SK-N-SH (cell line): ENCODE results near the gene CCSER1. TPM values are rescaled to one million over a fixed set of nuclear protein-coding genes. Genes with fewer than 3 reads are reported as not detected.

Experiments
- CTCF ChIA-PET: fragments of 300-600, 350-600 bp; formaldehyde crosslinking; extraction: SDS; loops from one replicate; lab custom pipeline; 2021; lab: Yijun Ruan, JAX
- POLR2A ChIA-PET: fragments of 350-600 bp; sonication (Branson Sonifier 250); formaldehyde crosslinking; extraction: SDS; loops from one replicate; lab custom pipeline; 2020; ENCODE audit warnings: antibody characterized with exemption, inconsistent platforms; lab: Yijun Ruan, JAX
- DNase-seq: peaks from one replicate; pipeline ENCODE4 v3.0.0; 2012
- H2AFZ ChIP-seq: fragments of 200-600 bp; sonication (generic); 2 replicates; pipeline ENCODE4 v1.8.1; 2016; ENCODE audit warnings: antibody characterized with exemption, mild to moderate bottlenecking, low read depth
- H3F3A ChIP-seq: fragments of 200-600 bp; sonication (generic); replicated peaks from 2 replicates; pipeline ENCODE3; 2016; ENCODE audit warnings: antibody characterized with exemption, mild to moderate bottlenecking; ENCODE audit not compliant: insufficient read depth
- H3K27ac ChIP-seq, 2 experiments: fragments of 200-500 bp in 1 of 2; fragments of 200-600 bp in 1 of 2; sonication (Bioruptor generic) in 1 of 2; sonication (generic), shearing (Covaris generic) in 1 of 2; 2 replicates each; pipeline versions ENCODE4 v1.5.1 to v1.6.1; 2014 to 2016; ENCODE audit warnings: low read depth in 2 of 2, inconsistent platforms in 1 of 2, low read length in 1 of 2, mild to moderate bottlenecking in 1 of 2, mixed read lengths in 1 of 2
- H3K27me3 ChIP-seq: fragments of 200-600 bp; sonication (generic), shearing (Covaris generic); 2 replicates; pipeline ENCODE4 v1.6.1; 2016; ENCODE audit warnings: mixed run types; ENCODE audit not compliant: insufficient read depth
- H3K36me3 ChIP-seq, 2 experiments: fragments of 200-500 bp in 1 of 2; fragments of 200-600 bp in 1 of 2; sonication (Bioruptor generic) in 1 of 2; sonication (generic) in 1 of 2; replicated peaks in 1 of 2; 2 replicates each; pipeline versions ENCODE3 to v1.5.1; 2014 to 2016; ENCODE audit warnings: low read length in 1 of 2, mild to moderate bottlenecking in 1 of 2; ENCODE audit not compliant: insufficient read depth in 2 of 2, control insufficient read depth in 1 of 2
- H3K4me1 ChIP-seq, 2 experiments: fragments of 200-500 bp in 1 of 2; fragments of 200-600 bp in 1 of 2; sonication (Bioruptor generic) in 1 of 2; sonication (generic), shearing (Covaris generic) in 1 of 2; 2 replicates each; pipeline versions ENCODE4 v1.5.1 to v1.6.1; 2014 to 2016; ENCODE audit warnings: low read depth in 1 of 2, low read length in 1 of 2, mixed run types in 1 of 2; ENCODE audit not compliant: insufficient read depth in 2 of 2, control insufficient read depth in 1 of 2
- H3K4me2 ChIP-seq: fragments of 200-600 bp; sonication (generic), shearing (Covaris generic); 2 replicates; pipeline ENCODE4 v1.6.1; 2017; ENCODE audit warnings: mixed run types
- H3K4me3 ChIP-seq, 2 experiments: fragments of 200-500 bp in 1 of 2; fragments of 200-600 bp in 1 of 2; sonication (Bioruptor generic) in 1 of 2; sonication (generic), shearing (Covaris generic) in 1 of 2; 2 replicates each; pipeline versions ENCODE4 v1.5.1 to v1.8.1; 2014 to 2016; ENCODE audit warnings: low read depth in 2 of 2, inconsistent platforms in 1 of 2, low read length in 1 of 2, mild to moderate bottlenecking in 1 of 2, mixed read lengths in 1 of 2, moderate library complexity in 1 of 2
- H3K79me2 ChIP-seq: fragments of 200-600 bp; sonication (generic); 2 replicates; pipeline ENCODE4 v1.8.1; 2017; ENCODE audit warnings: mild to moderate bottlenecking; ENCODE audit not compliant: insufficient read depth
- H3K9ac ChIP-seq: fragments of 200-600 bp; sonication (generic); 2 replicates; pipeline ENCODE4 v1.6.1; 2017; ENCODE audit warnings: mixed run types
- H3K9me2 ChIP-seq: fragments of 200-600 bp; sonication (generic); 2 replicates; pipeline ENCODE4 v1.6.1; 2017; ENCODE audit warnings: mixed run types
- H3K9me3 ChIP-seq: fragments of 200-600 bp; sonication (generic); 2 replicates; pipeline ENCODE4 v1.6.1; 2017; ENCODE audit warnings: mixed run types, mild to moderate bottlenecking, moderate library complexity
- H4K20me1 ChIP-seq: fragments of 200-600 bp; sonication (generic); 2 replicates; pipeline ENCODE4 v1.6.1; 2017; ENCODE audit warnings: mild to moderate bottlenecking, mixed run types; ENCODE audit not compliant: insufficient read depth
- CHD2 ChIP-seq: fragments of 150-350 bp; IDR thresholded peaks from 2 replicates; pipeline ENCODE4 v1.6.1; 2018; ENCODE audit warnings: low read length; ENCODE audit not compliant: partially characterized antibody
- CTCF ChIP-seq: fragments of 200-600 bp; sonication (generic); IDR thresholded peaks from 2 replicates; pipeline ENCODE4 v1.6.1; 2017; ENCODE audit warnings: antibody characterized with exemption, mild to moderate bottlenecking, moderate library complexity
- EP300 ChIP-seq, 2 experiments: IDR thresholded peaks; 2 replicates each; pipeline versions ENCODE4 v1.4.0 to v1.6.1; 2012; ENCODE audit warnings: borderline replicate concordance in 1 of 2, low read depth in 1 of 2, low read length in 1 of 2
- EZH2phosphoT487 ChIP-seq: fragments of 200-600 bp; sonication (generic); IDR thresholded peaks from 2 replicates; pipeline ENCODE4 v1.6.1; 2017; ENCODE audit warnings: low read depth, mixed run types, mild to moderate bottlenecking, antibody characterized with exemption, moderate library complexity, borderline replicate concordance
- FOSL2 ChIP-seq: IDR thresholded peaks from 2 replicates; pipeline ENCODE4 v1.4.0; 2012; ENCODE audit warnings: low read depth, mild to moderate bottlenecking, moderate library complexity, borderline replicate concordance
- FOXJ3 ChIP-seq: sonication (generic); formaldehyde crosslinking; IDR thresholded peaks from 2 replicates; pipeline ENCODE4 v1.5.1; 2020; ENCODE audit warnings: mild to moderate bottlenecking, missing genetic modification reagents
- GABPA ChIP-seq: IDR thresholded peaks from 2 replicates; pipeline ENCODE4 v1.4.0; 2012; ENCODE audit warnings: low read depth, mild to moderate bottlenecking
- GATA2 ChIP-seq: sonication (generic); formaldehyde crosslinking; IDR thresholded peaks from 2 replicates; pipeline ENCODE4 v1.5.0; 2020; ENCODE audit warnings: mild to moderate bottlenecking, missing genetic modification reagents
- IRF3 ChIP-seq: fragments of 150-350 bp; IDR thresholded peaks from 2 replicates; pipeline ENCODE4 v1.6.1; 2016; ENCODE audit warnings: mild to moderate bottlenecking, low read depth, low read length
- JUND ChIP-seq: IDR thresholded peaks from 2 replicates; pipeline ENCODE4 v1.4.0; 2012
- MAX ChIP-seq: IDR thresholded peaks from 2 replicates; pipeline ENCODE4 v1.4.0; 2012; ENCODE audit warnings: low read depth
- MEF2A ChIP-seq: IDR thresholded peaks from 2 replicates; pipeline ENCODE4 v1.4.0; 2012; ENCODE audit warnings: low read depth, borderline replicate concordance
- PBX3 ChIP-seq: IDR thresholded peaks from 2 replicates; pipeline ENCODE4; 2012
- POLR2AphosphoS5 ChIP-seq: IDR thresholded peaks from 2 replicates; pipeline ENCODE4 v1.6.1; 2012; ENCODE audit warnings: low read depth, low read length
- REST ChIP-seq: IDR thresholded peaks from 2 replicates; pipeline ENCODE4 v1.6.1; 2012; ENCODE audit warnings: mild to moderate bottlenecking, low read depth, low read length, moderate library complexity
- SMC3 ChIP-seq: IDR thresholded peaks from 2 replicates; pipeline ENCODE4 v1.6.1; 2012; ENCODE audit warnings: low read depth, low read length, improper control_type of control experiment
- TAF1 ChIP-seq: IDR thresholded peaks from 2 replicates; pipeline ENCODE4 v1.6.1; 2012; ENCODE audit warnings: low read depth, mild to moderate bottlenecking, low read length, moderate library complexity, borderline replicate concordance
- TCF12 ChIP-seq: IDR thresholded peaks from 2 replicates; pipeline ENCODE4 v1.4.0; 2012
- TEAD4 ChIP-seq: IDR thresholded peaks from 2 replicates; pipeline ENCODE4 v1.4.0; 2012; ENCODE audit warnings: mild to moderate bottlenecking, borderline replicate concordance; ENCODE audit not compliant: insufficient read depth
- ZBTB33 ChIP-seq: IDR thresholded peaks from 2 replicates; pipeline ENCODE4 v1.4.0; 2012; ENCODE audit warnings: low read depth, borderline replicate concordance
- WGBS: methylation state at CpG from one replicate; pipeline ENCODE4 v1.1.6; 2017; ENCODE audit warnings: low lambda C conversion rate; 5-methylcytosine and 5-hydroxymethylcytosine counted together
- polyA plus RNA-seq, 3 experiments: library from polyadenylated mRNA; depleted of rRNA; stranded (reverse); fragments of >200 nt; gene quantifications; 2 replicates each; pipeline ENCODE4 v1.2.3, GENCODE V29; 2012

The CCSER1 gene
- polyA plus RNA-seq, 1 of the 3 experiments (the other 2 are of a cell fraction): 0.05 TPM

- WGBS: 6% methylated on average over 1 of the region's 1 CpG
- Histone ChIP-seq H3K9me2 (no peaks in the 10 kb centered on the region), H3K4me3 (no peak overlapping the region), H3K4me2 (no peak overlapping the region), H3K27ac (no peak overlapping the region), H2AFZ (no peak overlapping the region), H3K4me1 (no peaks in the 10 kb centered on the region; a peak in 1 of 4 replicates), H3K27me3 (no peaks in the 10 kb centered on the region), H3K9me3 (no peaks in the 10 kb centered on the region), H4K20me1 (no peaks in the 10 kb centered on the region), H3K36me3 (no peaks in the 10 kb centered on the region), H3F3A (no peaks in the 10 kb centered on the region), H3K79me2 (no peaks in the 10 kb centered on the region), H3K9ac (no peak overlapping the region)
- ChIA-PET CTCF (no interaction called here), POLR2A (no interaction called here)
- DNase-seq: no peak
- TF ChIP-seq MAX (no peak), ZBTB33 (no peak), IRF3 (no peak), GATA2 (no peak), TCF12 (no peak), POLR2AphosphoS5 (no peak), CTCF (no peak), FOXJ3 (CRISPR knock-in tag) (no peak), TEAD4 (no peak), PBX3 (no peak), SMC3 (no peak), REST (no peak), TAF1 (no peak), FOSL2 (no peak), JUND (no peak), CHD2 (no peak), GABPA (no peak), EZH2phosphoT487 (no peak), MEF2A (no peak), EP300 (IDR thresholded peaks at IDR 0.05; ENCODE audit: borderline replicate concordance in 1 of 2, low read depth in 1 of 2, low read length in 1 of 2) (no peak)
Observed at GRCh38 chr4:90209922-90210321, 82.7 kb downstream of the CCSER1 start.
